Measurements from ENCODE around the gene KHNYN.
"Not testable (repeated sequence)": the region's sequence is repeated elsewhere in the genome, so short reads cannot be mapped to it uniquely, and the experiment has no call there.

Gene KHNYN

GRCh38 chr14:24450828-24451227, 21.1 kb downstream of the KHNYN start:
- in situ Hi-C loops (cut with HindIII; ENCODE audit: low pct_ligation_motif_present, low pct_unique_long_range_greater_than_20kb, low sequenced_read_pairs); DNase-seq: not testable (repeated sequence)

GRCh38 chr14:24456980-24457379, 27.2 kb downstream of the KHNYN start:
- in situ Hi-C loops (cut with HindIII; ENCODE audit: low pct_ligation_motif_present, low pct_unique_long_range_greater_than_20kb, low sequenced_read_pairs), result no loop called here
- DNase-seq, result no peak

DNA sequence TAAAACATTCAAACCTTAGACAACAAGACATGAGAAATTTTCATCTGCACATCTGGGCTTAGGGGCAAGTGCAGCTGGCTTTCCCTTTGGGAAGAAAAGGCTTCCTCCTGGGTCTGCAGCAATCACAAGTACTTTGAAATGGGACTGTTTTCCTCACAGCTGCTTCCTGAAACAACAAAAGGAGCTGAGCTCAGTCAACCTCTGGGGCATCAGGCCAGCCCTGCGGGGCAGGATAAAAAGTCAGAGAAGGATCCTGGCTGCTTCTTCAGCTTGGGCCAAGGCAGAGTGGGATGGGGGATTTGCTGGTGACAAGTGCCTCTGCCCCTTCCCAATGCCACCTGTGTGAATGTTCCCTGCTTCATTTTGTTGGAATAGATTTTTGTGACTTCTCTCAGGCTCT, 29.0 kb downstream of the KHNYN start:
- in situ Hi-C loops (cut with HindIII; ENCODE audit: low pct_ligation_motif_present, low pct_unique_long_range_greater_than_20kb, low sequenced_read_pairs), result no loop called here
- DNase-seq, result no peak

DNA sequence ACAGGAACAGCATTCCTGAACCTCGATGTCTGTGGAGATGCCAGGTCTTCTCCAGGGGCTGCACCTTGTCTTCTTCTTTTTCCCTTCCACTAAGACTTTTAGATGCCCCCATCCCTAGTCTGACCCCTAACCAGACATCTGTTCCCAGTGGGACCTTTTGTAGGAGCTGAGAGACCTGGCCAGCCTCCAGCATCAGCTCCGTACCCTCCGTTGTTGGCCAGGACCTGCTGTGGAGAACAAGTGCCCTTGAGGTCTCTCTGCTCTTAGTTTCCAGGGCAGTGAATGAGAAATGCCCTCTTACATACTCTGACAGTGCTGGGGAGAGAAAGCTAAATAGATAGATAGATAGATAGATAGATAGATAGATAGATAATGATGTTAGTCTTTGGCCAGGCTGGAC, 29.6 kb downstream of the KHNYN start:
- no peak for DNase-seq
- in situ Hi-C loops (cut with HindIII; ENCODE audit: low pct_ligation_motif_present, low pct_unique_long_range_greater_than_20kb, low sequenced_read_pairs), result no loop called here

- in situ Hi-C loops (cut with HindIII; ENCODE audit: low pct_ligation_motif_present, low pct_unique_long_range_greater_than_20kb, low sequenced_read_pairs), result no loop called here
- no peak for DNase-seq
Observed at GRCh38 chr14:24461336-24461735, 31.6 kb downstream of the KHNYN start.

- no peak for DNase-seq
- in situ Hi-C loops (cut with HindIII; ENCODE audit: low pct_ligation_motif_present, low pct_unique_long_range_greater_than_20kb, low sequenced_read_pairs), result no loop called here
Observed at GRCh38 chr14:24463017-24463883, 33.5 kb downstream of the KHNYN start.

- no peak for DNase-seq
- in situ Hi-C loops (cut with HindIII; ENCODE audit: low pct_ligation_motif_present, low pct_unique_long_range_greater_than_20kb, low sequenced_read_pairs), result no loop called here
Observed at GRCh38 chr14:24463884-24464785, 34.4 kb downstream of the KHNYN start.

GRCh38 chr14:24465368-24465767, 35.6 kb downstream of the KHNYN start:
- in situ Hi-C loops (cut with HindIII; ENCODE audit: low pct_ligation_motif_present, low pct_unique_long_range_greater_than_20kb, low sequenced_read_pairs), result no loop called here
- DNase-seq, result no peak

GRCh38 chr14:24465805-24466204, 36.1 kb downstream of the KHNYN start:
- in situ Hi-C loops (cut with HindIII; ENCODE audit: low pct_ligation_motif_present, low pct_unique_long_range_greater_than_20kb, low sequenced_read_pairs), result no loop called here
- no peak for DNase-seq

DNA sequence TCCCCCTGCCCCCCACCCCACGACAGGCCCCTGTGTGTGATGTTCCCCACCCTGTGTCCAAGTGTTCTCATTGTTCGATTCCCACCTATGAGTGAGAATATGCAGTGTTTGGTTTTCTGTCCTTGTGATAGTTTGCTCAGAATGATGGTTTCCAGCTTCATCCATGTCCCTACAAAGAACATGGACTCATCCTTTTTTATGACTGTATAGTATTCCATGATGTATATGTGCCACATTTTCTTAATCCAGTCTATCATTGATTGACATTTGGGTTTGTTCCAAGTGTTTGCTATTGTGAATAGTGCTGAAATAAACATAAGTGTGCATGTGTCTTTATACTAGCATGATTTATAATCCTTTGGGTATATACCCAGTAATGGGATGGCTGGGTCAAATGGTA, 40.7 kb downstream of the KHNYN start:
- in situ Hi-C loops (cut with HindIII; ENCODE audit: low pct_ligation_motif_present, low pct_unique_long_range_greater_than_20kb, low sequenced_read_pairs); DNase-seq: not testable (repeated sequence)

GRCh38 chr14:24473211-24473610, 43.5 kb downstream of the KHNYN start:
- DNase-seq, result no peak
- in situ Hi-C loops (cut with HindIII; ENCODE audit: low pct_ligation_motif_present, low pct_unique_long_range_greater_than_20kb, low sequenced_read_pairs), result no loop called here

DNA sequence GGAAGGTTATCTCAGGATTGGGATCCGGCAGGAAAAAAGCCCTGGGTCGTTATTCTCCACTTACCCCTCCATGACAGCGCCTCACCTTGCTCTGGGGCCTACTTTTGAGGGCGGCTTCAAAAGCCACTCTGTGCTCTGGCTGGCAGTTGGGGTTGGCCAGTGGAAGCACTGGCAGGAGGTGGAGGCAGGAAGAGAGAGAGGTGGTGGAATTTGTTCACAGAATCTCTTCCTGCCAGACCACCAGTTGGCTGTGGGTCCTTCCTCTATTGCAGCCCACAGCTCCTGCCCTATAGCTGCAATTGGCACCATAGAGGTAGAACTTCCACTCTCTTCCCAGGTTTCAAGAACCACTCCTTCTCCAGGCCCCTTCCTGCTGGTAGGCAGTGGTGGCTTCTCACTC, 45.5 kb downstream of the KHNYN start:
- in situ Hi-C loops (cut with HindIII; ENCODE audit: low pct_ligation_motif_present, low pct_unique_long_range_greater_than_20kb, low sequenced_read_pairs), result no loop called here
- DNase-seq, result no peak

GRCh38 chr14:24479999-24480398, 50.2 kb downstream of the KHNYN start:
- DNase-seq; in situ Hi-C loops (cut with HindIII; ENCODE audit: low pct_ligation_motif_present, low pct_unique_long_range_greater_than_20kb, low sequenced_read_pairs): not testable (repeated sequence)

- in situ Hi-C loops (cut with HindIII; ENCODE audit: low pct_ligation_motif_present, low pct_unique_long_range_greater_than_20kb, low sequenced_read_pairs), result no loop called here
- DNase-seq, result peak; percentile 54
Observed at GRCh38 chr14:24481622-24482324, 52.0 kb downstream of the KHNYN start.

DNA sequence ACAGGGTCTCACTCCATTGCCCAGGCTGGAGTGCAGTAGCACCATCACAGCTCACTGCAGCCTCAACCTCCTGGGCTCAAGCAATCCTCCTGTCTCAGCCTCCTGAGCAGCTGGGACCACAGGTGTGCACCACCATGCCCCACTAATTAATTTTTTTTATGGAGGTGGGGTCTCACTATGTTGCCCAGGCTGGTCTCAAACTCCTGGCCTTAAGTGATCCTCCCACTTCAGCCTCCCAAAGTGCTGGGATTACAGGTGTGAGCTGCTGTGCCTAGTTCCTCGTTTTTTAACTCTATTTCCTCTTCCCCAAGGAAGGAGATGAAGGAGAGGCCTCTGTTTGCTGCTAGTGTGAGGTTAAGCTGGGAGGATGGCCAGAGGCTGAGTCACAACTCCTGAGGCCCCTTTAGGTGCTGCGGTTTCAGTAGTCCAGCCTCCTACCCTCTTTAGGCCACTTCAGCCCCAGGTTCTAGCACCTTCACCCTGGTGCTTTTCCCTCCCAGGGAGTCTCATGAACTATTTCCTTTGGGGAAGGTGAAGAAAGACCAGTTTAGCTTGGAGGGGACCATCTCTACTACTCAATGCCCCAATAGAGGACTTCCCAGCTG, 53.0 kb downstream of the KHNYN start:
- DNase-seq, result peak; percentile 46
- in situ Hi-C loops (cut with HindIII; ENCODE audit: low pct_ligation_motif_present, low pct_unique_long_range_greater_than_20kb, low sequenced_read_pairs), result not testable (repeated sequence)

- in situ Hi-C loops (cut with HindIII; ENCODE audit: low pct_ligation_motif_present, low pct_unique_long_range_greater_than_20kb, low sequenced_read_pairs), result no loop called here
- DNase-seq, result no peak
Observed at GRCh38 chr14:24483604-24484252, 54.0 kb downstream of the KHNYN start.

Measured in ACHN (cell line).